ENCODE measurements around the gene PTPRK. TPM values are rescaled to one million over a fixed set of nuclear protein-coding genes. Genes with fewer than 3 reads are reported as not detected.

The PTPRK gene
- total and polyA plus RNA-seq, 10 of the 15 experiments (the other 5 are each of a cell fraction or from before 2014, with no cell fraction given), result 0.23 to 1.9 (median 0.55) TPM

- H3K9ac ChIP-seq (ENCODE audit: control insufficient read depth, insufficient read depth, low read length), result no peak overlapping the region
- no peak overlapping the region for H3K4me2 ChIP-seq (ENCODE audit: control insufficient read depth, insufficient read depth)
- no TSS peak for BruUV-seq (replicated peaks)
- no peak for TF ChIP-seq BCL11A (IDR thresholded peaks at IDR 0.05; ENCODE audit: low read depth, low read length)
- TF ChIP-seq CHD1 (IDR thresholded peaks at IDR 0.05; ENCODE audit: low read depth, low read length), result no peak
- TF ChIP-seq PML (IDR thresholded peaks at IDR 0.05; ENCODE audit: low read length), result no peak
- no peak for TF ChIP-seq NKRF (conservative IDR thresholded peaks at IDR 0.05)
- TF ChIP-seq FOXK2 (IDR thresholded peaks at IDR 0.05), result no peak
- TF ChIP-seq SKIL (IDR thresholded peaks at IDR 0.05; ENCODE audit: low read depth, poor library complexity, severe bottlenecking), result no peak
- TF ChIP-seq JUND (IDR thresholded peaks at IDR 0.05; ENCODE audit: low read depth, low read length), result no peak
- no peak for TF ChIP-seq PAX5 (IDR thresholded peaks at IDR 0.05; ENCODE audit: borderline replicate concordance, low read depth, low read length)
- TF ChIP-seq NRF1 (conservative IDR thresholded peaks at IDR 0.05; ENCODE audit: low read depth, low read length), result no peak
- no peak for TF ChIP-seq RB1 (IDR thresholded peaks at IDR 0.05; ENCODE audit: borderline replicate concordance)
- no peak for TF ChIP-seq RELA (IDR thresholded peaks at IDR 0.05; ENCODE audit: borderline replicate concordance, partially characterized antibody)
- TF ChIP-seq POU2F2 (IDR thresholded peaks at IDR 0.05; ENCODE audit: borderline replicate concordance, low read depth, low read length), result no peak
- TF ChIP-seq TAF1 (IDR thresholded peaks at IDR 0.05; ENCODE audit: borderline replicate concordance, low read depth, low read length), result no peak
- no peak for TF ChIP-seq SP1 (IDR thresholded peaks at IDR 0.05; ENCODE audit: low read depth, low read length)
- no peak for TF ChIP-seq SMAD5 (IDR thresholded peaks at IDR 0.05; ENCODE audit: low read depth)
- SMC1A ChIA-PET (ENCODE audit: uncharacterized antibody, unreplicated experiment), result no interaction called here
- H4K20me1 ChIP-seq (ENCODE audit: control insufficient read depth, insufficient read depth), result no peaks in the 10 kb centered on the region
- in situ Hi-C loops (cut with MboI), result no loop called here
- RAD21 ChIA-PET (ENCODE audit: unreplicated experiment), result no interaction called here
- no peaks in the 10 kb centered on the region for H3K79me2 ChIP-seq (ENCODE audit: control insufficient read depth, insufficient read depth, low read length)
- H3K4me3 ChIP-seq, result no peak overlapping the region
- H3K27ac ChIP-seq (ENCODE audit: control insufficient read depth, insufficient read depth), result no peak overlapping the region
- no peak for FAIRE-seq
- H3K9me3 ChIP-seq (replicated peaks; ENCODE audit: control insufficient read depth, insufficient read depth, low read length), result no peaks in the 10 kb centered on the region
- H3K36me3 ChIP-seq (ENCODE audit: control insufficient read depth in 2 of 2, insufficient read depth in 2 of 2, low read length in 1 of 2), result no peaks in the 10 kb centered on the region
- H3K4me1 ChIP-seq (ENCODE audit: control insufficient read depth, insufficient read depth, low read length), result no peaks in the 10 kb centered on the region
- CTCF ChIA-PET, result no interaction called here
- ATAC-seq, result no peak
- intact Hi-C loops (cut with micrococcal nuclease; ENCODE audit: unreplicated experiment), result no loop called here
- POLR2A ChIA-PET, result no interaction called here
- no peak for DNase-seq (ENCODE audit: low read depth, low spot score)
- 0 out of 4 replicates have a peak, but pooled peaks cover 0 to 1% of the 10 kb centered on the region in 2 experiments for H3K27me3 ChIP-seq (replicated peaks in 1 of 2; ENCODE audit: control insufficient read depth in 2 of 2, insufficient read depth in 2 of 2, low read length in 1 of 2)
- no peak overlapping the region for H2AFZ ChIP-seq (ENCODE audit: control insufficient read depth, low read depth, low read length)
These were observed 212.7 kb downstream of the PTPRK start for GRCh38 chr6:128307671-128308070.

Measured in GM12878 (cell line).